HG02981 (cell line): ENCODE measurements around the gene SLC6A11.

Source experiments
- ATAC-seq: cut with Tn5 transposase; IDR thresholded peaks from one replicate; pipeline ENCODE4 v1.9.1; 2021; ENCODE audit warnings: mild to moderate bottlenecking, moderate library complexity; ENCODE audit not compliant: unreplicated experiment

Gene SLC6A11

GRCh38 chr3:10883478-10884234 lies 67.6 kb downstream of the SLC6A11 start:
- no peak for ATAC-seq

GRCh38 chr3:10887015-10887414 lies 71.0 kb downstream of the SLC6A11 start:
- no peak for ATAC-seq

- ATAC-seq: no peak
These were observed 72.6 kb downstream of the SLC6A11 start for GRCh38 chr3:10888518-10889090.

GRCh38 chr3:10889206-10889960 lies 73.4 kb downstream of the SLC6A11 start:
- ATAC-seq: no peak

GRCh38 chr3:10890665-10891064 lies 74.6 kb downstream of the SLC6A11 start:
- no peak for ATAC-seq

- no peak for ATAC-seq
These were observed 76.6 kb downstream of the SLC6A11 start for GRCh38 chr3:10892622-10893021.

- no peak for ATAC-seq
These were observed 85.4 kb downstream of the SLC6A11 start for GRCh38 chr3:10901296-10901945.

- ATAC-seq: no peak
These were observed 91.2 kb downstream of the SLC6A11 start for GRCh38 chr3:10907262-10907661.

- no peak for ATAC-seq
These were observed 94.3 kb downstream of the SLC6A11 start for GRCh38 chr3:10910367-10910766.

- no peak for ATAC-seq
These were observed 95.4 kb downstream of the SLC6A11 start for GRCh38 chr3:10911350-10912002.

GRCh38 chr3:10912786-10913185 lies 96.8 kb downstream of the SLC6A11 start:
- no peak for ATAC-seq

- ATAC-seq: no peak
These were observed 99.3 kb downstream of the SLC6A11 start for GRCh38 chr3:10915376-10915775.

- ATAC-seq: no peak
These were observed 101.1 kb downstream of the SLC6A11 start for GRCh38 chr3:10917176-10917575.

GRCh38 chr3:10918011-10918410 lies 102.0 kb downstream of the SLC6A11 start:
- no peak for ATAC-seq

- ATAC-seq: no peak
These were observed 103.6 kb downstream of the SLC6A11 start for GRCh38 chr3:10919636-10920035.

GRCh38 chr3:10925436-10926255 lies 109.6 kb downstream of the SLC6A11 start:
- ATAC-seq: no peak

- no peak for ATAC-seq
These were observed 110.3 kb downstream of the SLC6A11 start for GRCh38 chr3:10926256-10926810.

GRCh38 chr3:10926811-10927521 lies 110.9 kb downstream of the SLC6A11 start:
- no peak for ATAC-seq

GRCh38 chr3:10927551-10927950 lies 111.5 kb downstream of the SLC6A11 start:
- no peak for ATAC-seq
